SK-MEL-5 (cell line): Measurements from ENCODE around the gene SMURF2. TPM values are rescaled to one million over a fixed set of nuclear protein-coding genes. Genes with fewer than 3 reads are reported as not detected.

Experiments
- DNase-seq: peaks from one replicate; pipeline ENCODE4 v3.0.0-alpha.2; 2016; ENCODE audit warnings: low read depth, low spot score
- in situ Hi-C: cut with HindIII; loops from 2 replicates; pipeline ENCODE4 v1.10.0; 2016; ENCODE audit warnings: low sequenced_read_pairs, high pct_unique_total_duplicates, low pct_unique_long_range_greater_than_20kb
- small RNA-seq, 2 experiments: library from RNA; depleted of rRNA; stranded (forward); fragments of <200 nt; gene quantifications; one replicate each; pipeline ENCODE3, GENCODE V24; 2014
- total RNA-seq: library from RNA; depleted of rRNA; stranded (reverse); fragments of >200 nt; shearing (Covaris generic); gene quantifications from 2 replicates; pipeline ENCODE4 v1.2.3, GENCODE V29; 2014; rRNA removed

Gene SMURF2
- total RNA-seq, 1 experiment from 2014 or later, result 29.1 TPM

- in situ Hi-C loops, result no loop called here
Measured at GRCh38 chr17:64503341-64503740, 158.8 kb downstream of the SMURF2 start.

GRCh38 chr17:64502809-64503208 lies 159.3 kb downstream of the SMURF2 start:
- in situ Hi-C loops, result no loop called here
- DNase-seq, result no peak

More at GRCh38 chr17:64503341-64503740, 158.8 kb downstream of the SMURF2 start:
- DNase-seq, result no peak

GRCh38 chr17:64502021-64502420 lies 160.1 kb downstream of the SMURF2 start:
- in situ Hi-C loops, result no loop called here
- DNase-seq, result no peak

GRCh38 chr17:64500862-64501765 lies 161.0 kb downstream of the SMURF2 start:
- DNase-seq, result no peak
- in situ Hi-C loops, result no loop called here

- DNase-seq, result no peak
- in situ Hi-C loops, result no loop called here
Measured at GRCh38 chr17:64500487-64500859, 161.6 kb downstream of the SMURF2 start.

GRCh38 chr17:64499805-64500486 lies 162.2 kb downstream of the SMURF2 start:
- in situ Hi-C loops, result no loop called here
- no peak for DNase-seq

GRCh38 chr17:64498308-64499203 lies 163.6 kb downstream of the SMURF2 start:
- in situ Hi-C loops, result no loop called here
- peak; percentile 57 for DNase-seq

- DNase-seq, result no peak
- in situ Hi-C loops, result no loop called here
Measured at GRCh38 chr17:64497565-64498035, 164.5 kb downstream of the SMURF2 start.

- in situ Hi-C loops, result no loop called here
- peak; percentile 98 for DNase-seq
Measured at GRCh38 chr17:64496786-64497564, 165.1 kb downstream of the SMURF2 start, which contains the start of gene POLG2. Gene POLG2 (minus strand): TSS chr17:64497054. CDS start chr17:64496968, 86 bp downstream.

- in situ Hi-C loops, result no loop called here
Measured at GRCh38 chr17:64496348-64496785, 165.7 kb downstream of the SMURF2 start.

More at GRCh38 chr17:64496348-64496785, 165.7 kb downstream of the SMURF2 start:
- no peak for DNase-seq

Small RNA genes within 50 kb of the gene (small RNA-seq; reads per million reads assigned to genes)
- 0 reads per million in 2 experiments for gene AC009994.1

Other genes starting within 250 kb of the SMURF2 start
- gene MILR1, start 213.2 kb downstream of the SMURF2 start, total RNA-seq, result not detected in 2 replicates
- gene POLG2, start 165.3 kb downstream of the SMURF2 start, total RNA-seq, result 22.8 and 24.1 TPM in 2 replicates
- 335 and 349 TPM in 2 replicates for gene DDX5, start 156.0 kb downstream of the SMURF2 start, total RNA-seq
- 43.2 and 48.8 TPM in 2 replicates for gene CEP95, start 155.3 kb downstream of the SMURF2 start, total RNA-seq